Mammary epithelial cell (primary cell): ENCODE measurements around the gene NBPF20.
"Not testable (repeated sequence)": the region's sequence is repeated elsewhere in the genome, so short reads cannot be mapped to it uniquely, and the experiment has no call there.

Experiments
- EZH2 ChIP-seq: IDR thresholded peaks from 2 replicates; pipeline ENCODE4 v1.6.1; 2012; ENCODE audit warnings: low read length, inconsistent platforms, borderline replicate concordance
- TF ChIP-seq, protein P1 (sequence below), 2 donors: IDR thresholded peaks in 1 of 2; conservative IDR thresholded peaks in 1 of 2; 2 replicates each; pipeline ENCODE4 v1.5.1; 2011 to 2012; ENCODE audit warnings: inconsistent platforms in 2 of 2, low read length in 2 of 2, mild to moderate bottlenecking in 2 of 2, control low read depth in 1 of 2, low read depth in 1 of 2; ENCODE audit not compliant: insufficient read depth in 1 of 2; ENCODE audit errors: extremely low read depth in 1 of 2

DNA sequence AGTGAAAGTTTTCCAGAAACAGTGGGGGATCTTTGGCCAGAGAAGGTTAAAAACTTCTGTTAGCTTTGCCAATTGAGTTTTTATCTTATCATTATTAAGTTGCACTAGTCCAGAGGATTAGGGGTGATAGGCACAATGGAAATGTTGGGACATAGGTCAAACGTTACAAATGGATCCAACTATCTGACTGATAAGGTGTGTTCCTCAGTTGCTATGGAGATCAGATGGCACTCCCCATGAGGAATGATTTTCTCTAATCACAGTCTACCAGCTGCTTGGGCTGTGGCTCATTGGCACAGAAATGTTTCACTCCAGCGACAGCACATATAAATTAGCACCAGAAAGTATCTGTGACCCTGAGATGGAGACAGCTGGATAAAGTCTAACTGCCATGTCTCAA lies 47.3 kb upstream of the NBPF20 start:
- TF ChIP-seq, protein P1, sequence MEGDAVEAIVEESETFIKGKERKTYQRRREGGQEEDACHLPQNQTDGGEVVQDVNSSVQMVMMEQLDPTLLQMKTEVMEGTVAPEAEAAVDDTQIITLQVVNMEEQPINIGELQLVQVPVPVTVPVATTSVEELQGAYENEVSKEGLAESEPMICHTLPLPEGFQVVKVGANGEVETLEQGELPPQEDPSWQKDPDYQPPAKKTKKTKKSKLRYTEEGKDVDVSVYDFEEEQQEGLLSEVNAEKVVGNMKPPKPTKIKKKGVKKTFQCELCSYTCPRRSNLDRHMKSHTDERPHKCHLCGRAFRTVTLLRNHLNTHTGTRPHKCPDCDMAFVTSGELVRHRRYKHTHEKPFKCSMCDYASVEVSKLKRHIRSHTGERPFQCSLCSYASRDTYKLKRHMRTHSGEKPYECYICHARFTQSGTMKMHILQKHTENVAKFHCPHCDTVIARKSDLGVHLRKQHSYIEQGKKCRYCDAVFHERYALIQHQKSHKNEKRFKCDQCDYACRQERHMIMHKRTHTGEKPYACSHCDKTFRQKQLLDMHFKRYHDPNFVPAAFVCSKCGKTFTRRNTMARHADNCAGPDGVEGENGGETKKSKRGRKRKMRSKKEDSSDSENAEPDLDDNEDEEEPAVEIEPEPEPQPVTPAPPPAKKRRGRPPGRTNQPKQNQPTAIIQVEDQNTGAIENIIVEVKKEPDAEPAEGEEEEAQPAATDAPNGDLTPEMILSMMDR (conservative IDR thresholded peaks at IDR 0.05 in 1 of 2, IDR thresholded peaks at IDR 0.05 in 1 of 2; ENCODE audit: extremely low read depth in 1 of 2, insufficient read depth in 1 of 2, low read depth in 1 of 2, low read length in 2 of 2), result not testable (repeated sequence)
- not testable (repeated sequence) for TF ChIP-seq EZH2
